SK-N-SH (cell line): ENCODE data around the gene UBL4B.

ENCODE experiments used
- CTCF ChIP-seq: fragments of 200-600 bp; sonication (generic); IDR thresholded peaks from 2 replicates; pipeline ENCODE4 v1.6.1; 2017; ENCODE audit warnings: antibody characterized with exemption, mild to moderate bottlenecking, moderate library complexity
- EP300 ChIP-seq, 2 experiments: IDR thresholded peaks; 2 replicates each; pipeline versions ENCODE4 v1.4.0 to v1.6.1; 2012; ENCODE audit warnings: borderline replicate concordance in 1 of 2, low read depth in 1 of 2, low read length in 1 of 2
- FOXJ3 ChIP-seq: sonication (generic); formaldehyde crosslinking; IDR thresholded peaks from 2 replicates; pipeline ENCODE4 v1.5.1; 2020; ENCODE audit warnings: mild to moderate bottlenecking, missing genetic modification reagents
- FOXM1 ChIP-seq: IDR thresholded peaks from 2 replicates; pipeline ENCODE4 v1.4.0; 2012; ENCODE audit warnings: low read depth, mild to moderate bottlenecking
- NFIC ChIP-seq: IDR thresholded peaks from 2 replicates; pipeline ENCODE4 v1.4.0; 2012; ENCODE audit warnings: borderline replicate concordance
- POLR2AphosphoS5 ChIP-seq: IDR thresholded peaks from 2 replicates; pipeline ENCODE4 v1.6.1; 2012; ENCODE audit warnings: low read depth, low read length
- REST ChIP-seq: IDR thresholded peaks from 2 replicates; pipeline ENCODE4 v1.6.1; 2012; ENCODE audit warnings: mild to moderate bottlenecking, low read depth, low read length, moderate library complexity
- RXRA ChIP-seq: IDR thresholded peaks from 2 replicates; pipeline ENCODE4 v1.4.0; 2012; ENCODE audit warnings: low read depth, mild to moderate bottlenecking, borderline replicate concordance
- TAF1 ChIP-seq: IDR thresholded peaks from 2 replicates; pipeline ENCODE4 v1.6.1; 2012; ENCODE audit warnings: low read depth, mild to moderate bottlenecking, low read length, moderate library complexity, borderline replicate concordance
- TEAD4 ChIP-seq: IDR thresholded peaks from 2 replicates; pipeline ENCODE4 v1.4.0; 2012; ENCODE audit warnings: mild to moderate bottlenecking, borderline replicate concordance; ENCODE audit not compliant: insufficient read depth
- USF1 ChIP-seq: IDR thresholded peaks from 2 replicates; pipeline ENCODE4 v1.4.0; 2012; ENCODE audit warnings: low read depth, borderline replicate concordance
- YY1 ChIP-seq: IDR thresholded peaks from 2 replicates; pipeline ENCODE4 v1.4.0; 2012; ENCODE audit warnings: low read depth, mild to moderate bottlenecking

GRCh38 chr1:110123224-110123623 lies 11.0 kb downstream of the UBL4B start:
- TF ChIP-seq YY1: no peak
- no peak for TF ChIP-seq RXRA
- TF ChIP-seq CTCF: no peak
- no peak for TF ChIP-seq TEAD4
- TF ChIP-seq FOXM1: no peak
- TF ChIP-seq NFIC: no peak
- no peak for TF ChIP-seq TAF1
- no peak for TF ChIP-seq USF1
- TF ChIP-seq EP300 (IDR thresholded peaks at IDR 0.05; ENCODE audit: borderline replicate concordance in 1 of 2, low read depth in 1 of 2, low read length in 1 of 2): no peak
- no peak for TF ChIP-seq POLR2AphosphoS5
- no peak for TF ChIP-seq REST
- TF ChIP-seq FOXJ3 (CRISPR knock-in tag): no peak
